ES-I3 (cell line): Measurements from ENCODE around the gene EXO5.
"Not testable (repeated sequence)": the region's sequence is repeated elsewhere in the genome, so short reads cannot be mapped to it uniquely, and the experiment has no call there.

Experiments
- H3K36me3 ChIP-seq: 2 replicates; pipeline ENCODE4 v1.6.1; 2013; ENCODE audit warnings: mild to moderate bottlenecking, low read length, control low read depth, moderate library complexity; ENCODE audit not compliant: insufficient read depth
- H3K4me1 ChIP-seq: 2 replicates; pipeline ENCODE4 v1.6.1; 2013; ENCODE audit warnings: mild to moderate bottlenecking, control low read depth, low read length; ENCODE audit not compliant: insufficient read depth
- H3K9ac ChIP-seq: 2 replicates; pipeline ENCODE4 v1.6.1; 2013; ENCODE audit warnings: low read depth, mild to moderate bottlenecking, low read length, moderate library complexity
- H3K9me3 ChIP-seq: 2 replicates; pipeline ENCODE4 v1.6.1; 2013; ENCODE audit warnings: mild to moderate bottlenecking, low read length, moderate library complexity; ENCODE audit not compliant: control insufficient read depth, insufficient read depth

Gene EXO5, protein sequence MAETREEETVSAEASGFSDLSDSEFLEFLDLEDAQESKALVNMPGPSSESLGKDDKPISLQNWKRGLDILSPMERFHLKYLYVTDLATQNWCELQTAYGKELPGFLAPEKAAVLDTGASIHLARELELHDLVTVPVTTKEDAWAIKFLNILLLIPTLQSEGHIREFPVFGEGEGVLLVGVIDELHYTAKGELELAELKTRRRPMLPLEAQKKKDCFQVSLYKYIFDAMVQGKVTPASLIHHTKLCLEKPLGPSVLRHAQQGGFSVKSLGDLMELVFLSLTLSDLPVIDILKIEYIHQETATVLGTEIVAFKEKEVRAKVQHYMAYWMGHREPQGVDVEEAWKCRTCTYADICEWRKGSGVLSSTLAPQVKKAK

DNA sequence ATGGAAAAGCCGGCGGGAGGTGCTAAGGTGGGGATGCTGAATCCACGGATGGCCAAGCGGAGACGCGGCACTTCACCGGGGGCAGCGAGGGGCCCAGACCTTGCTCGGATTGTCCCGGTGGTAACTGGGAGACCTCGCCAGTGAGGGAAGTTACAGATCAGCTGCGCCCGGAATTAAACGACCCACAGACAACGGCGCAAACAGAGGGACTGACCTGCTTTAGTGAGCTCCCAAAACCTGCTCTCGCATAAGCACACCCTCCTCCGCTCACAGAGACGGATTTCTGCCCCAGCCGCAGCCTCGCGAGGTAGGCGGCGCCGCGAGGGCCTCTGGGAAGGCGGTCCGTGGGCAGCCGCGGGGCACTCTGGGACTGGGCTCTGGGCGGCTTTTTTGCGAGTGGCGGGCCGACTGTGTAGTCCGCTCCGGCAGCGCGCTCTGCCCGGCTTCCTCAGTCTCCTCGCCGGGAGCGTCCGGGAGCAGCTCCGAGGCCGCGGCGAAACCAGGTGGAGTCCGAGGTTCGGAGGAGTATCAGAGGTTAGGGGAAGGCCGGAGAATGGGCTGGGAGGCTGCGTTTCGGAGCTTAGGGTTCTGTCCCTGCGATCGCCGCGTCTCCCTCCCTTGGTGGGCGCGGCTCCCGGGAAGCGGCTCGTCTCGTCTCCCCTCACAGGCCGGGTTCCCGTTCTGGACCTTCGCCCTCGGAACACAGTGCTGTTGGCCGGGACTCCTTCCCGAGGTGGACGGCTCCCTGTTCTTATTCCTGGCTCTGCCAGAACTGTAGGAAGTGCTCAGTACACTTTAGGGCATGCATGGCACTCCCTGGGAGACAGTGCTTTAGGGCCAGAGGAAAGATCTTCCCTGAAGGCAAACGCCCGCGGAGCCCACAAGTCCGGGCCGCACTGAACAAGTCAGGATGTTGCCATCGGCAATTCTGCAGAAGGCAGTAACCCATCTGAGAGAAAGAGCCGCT, at the start of gene EXO5:
Gene EXO5, plus strand, starts transcription at position 393 of the 967 bp plus-strand sequence. CDS start 5,778 bp downstream, outside the sequence.
- Histone ChIP-seq H3K9ac (peak within 1 kb of the TSS; percentile 76), H3K4me1 (no peaks in the 10 kb centered on the region), H3K9me3 (peaks cover 3% of the 10 kb centered on the region; the same call in 1 of the 2 replicates), H3K36me3 (no peaks in the 10 kb centered on the region)

DNA sequence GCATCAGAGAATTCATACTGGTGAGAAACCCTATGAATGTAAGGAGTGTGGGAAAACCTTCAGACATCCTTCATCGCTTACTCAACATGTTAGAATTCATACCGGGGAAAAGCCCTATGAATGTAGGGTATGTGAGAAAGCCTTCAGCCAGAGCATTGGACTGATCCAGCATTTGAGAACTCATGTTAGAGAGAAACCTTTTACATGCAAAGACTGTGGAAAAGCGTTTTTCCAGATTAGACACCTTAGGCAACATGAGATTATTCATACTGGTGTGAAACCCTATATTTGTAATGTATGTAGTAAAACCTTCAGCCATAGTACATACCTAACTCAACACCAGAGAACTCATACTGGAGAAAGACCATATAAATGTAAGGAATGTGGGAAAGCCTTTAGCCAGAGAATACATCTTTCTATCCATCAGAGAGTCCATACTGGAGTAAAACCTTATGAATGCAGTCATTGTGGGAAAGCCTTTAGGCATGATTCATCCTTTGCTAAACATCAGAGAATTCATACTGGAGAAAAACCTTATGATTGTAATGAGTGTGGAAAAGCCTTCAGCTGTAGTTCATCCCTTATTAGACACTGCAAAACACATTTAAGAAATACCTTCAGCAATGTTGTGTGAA, 45.5 kb upstream of the EXO5 start:
- peaks cover 65% of the 10 kb centered on the region for H3K9me3 ChIP-seq
- H3K36me3 ChIP-seq = peaks cover 21% of the 10 kb centered on the region
- no peaks in the 10 kb centered on the region for H3K4me1 ChIP-seq
- no peak overlapping the region for H3K9ac ChIP-seq

DNA sequence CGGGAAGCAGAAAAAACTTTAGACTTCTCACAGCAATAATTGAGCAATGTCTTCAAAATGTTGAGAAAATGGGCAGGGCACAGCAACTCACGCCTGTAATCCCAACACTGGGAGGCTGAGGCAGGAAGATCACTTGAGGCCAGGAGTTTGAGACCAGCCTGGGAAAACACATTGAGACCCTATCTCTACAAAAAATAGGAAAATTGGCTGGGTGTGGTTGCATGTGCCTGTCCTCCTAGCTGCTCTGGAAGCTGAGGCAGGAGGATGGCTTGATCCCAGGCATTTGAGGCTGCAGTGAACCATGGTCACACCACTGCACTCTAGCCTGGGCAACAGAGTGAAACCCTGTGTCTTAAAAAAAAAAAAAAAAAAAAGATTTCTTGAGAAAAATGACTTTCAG, 39.2 kb upstream of the EXO5 start:
- Histone ChIP-seq H3K9me3 (peaks cover 41% of the 10 kb centered on the region), H3K4me1 (no peaks in the 10 kb centered on the region)

DNA sequence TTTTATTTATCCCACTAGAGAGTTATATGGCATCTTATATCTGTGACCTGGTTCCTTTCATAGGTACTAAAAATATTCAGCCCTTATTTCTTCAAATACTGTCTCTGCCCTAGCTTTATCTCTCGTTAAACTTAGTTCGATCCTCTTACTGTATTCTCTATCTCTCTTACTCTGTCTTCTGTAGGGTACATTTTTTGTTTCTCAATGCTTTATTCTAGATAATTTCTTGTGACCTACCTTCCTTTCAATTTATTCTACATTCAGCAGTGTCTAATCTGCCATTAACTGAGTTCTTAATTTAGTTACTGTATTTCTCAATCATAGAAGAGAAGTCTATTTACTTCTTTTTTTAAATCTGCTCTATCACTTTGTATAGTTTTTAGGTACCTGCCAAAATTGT, 33.3 kb upstream of the EXO5 start:
- H3K9me3 ChIP-seq = peaks cover 5% of the 10 kb centered on the region; the same call in 1 of the 2 replicates
- no peak overlapping the region for H3K9ac ChIP-seq
- no peaks in the 10 kb centered on the region for H3K36me3 ChIP-seq
- no peaks in the 10 kb centered on the region for H3K4me1 ChIP-seq

More for the DNA sequence above, 39.2 kb upstream of the EXO5 start:
- H3K9ac ChIP-seq = no peak overlapping the region
- H3K36me3 ChIP-seq = peaks cover 2% of the 10 kb centered on the region; the same call in 1 of the 2 replicates

DNA sequence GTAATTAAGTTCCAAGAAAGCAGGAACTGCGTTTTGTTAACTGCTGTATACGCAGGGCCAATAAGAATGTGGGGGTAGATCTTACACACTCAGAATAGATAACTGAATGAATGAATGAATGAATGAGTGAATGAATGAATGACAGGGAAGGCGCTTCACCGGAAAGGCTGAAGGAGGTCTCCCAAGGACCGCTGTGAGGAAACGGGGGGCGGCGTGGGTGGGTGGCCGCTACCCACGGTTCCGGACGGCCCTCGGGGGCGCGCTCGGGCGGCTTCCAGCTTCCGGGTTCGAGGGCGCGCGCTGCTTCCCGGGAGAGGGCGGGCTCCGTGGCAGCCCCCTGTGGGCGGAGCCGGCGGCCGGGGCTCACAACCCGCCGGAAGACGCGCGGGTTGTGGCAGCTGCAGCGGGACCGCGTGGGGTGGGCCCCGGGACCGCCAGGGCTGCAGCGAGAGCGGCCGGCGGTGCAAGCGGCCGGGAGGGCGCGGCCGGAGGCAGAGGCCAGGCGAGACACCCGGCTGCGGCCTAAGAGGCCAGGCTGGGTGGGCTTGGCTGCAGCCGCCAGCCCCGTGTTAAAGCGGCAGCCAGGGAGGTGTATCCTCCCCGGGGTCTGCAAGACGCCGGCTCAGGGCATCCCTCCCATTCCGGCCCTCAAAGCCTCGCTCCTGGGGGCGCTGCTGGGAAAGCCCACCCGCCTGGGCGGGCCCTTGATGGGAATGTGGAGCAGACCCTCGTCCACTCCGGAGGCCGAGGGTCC, 31.5 kb upstream of the EXO5 start, which contains the start of gene ZFP69:
Gene ZFP69, plus strand, starts transcription at position 367 of the 754 bp plus-strand sequence. CDS start 2,072 bp downstream, outside the sequence.
- peaks cover 5% of the 10 kb centered on the region; the same call in 1 of the 2 replicates for H3K9me3 ChIP-seq
- H3K9ac ChIP-seq = peak within 1 kb of the TSS; percentile 65
- H3K36me3 ChIP-seq = no peaks in the 10 kb centered on the region
- no peaks in the 10 kb centered on the region for H3K4me1 ChIP-seq

DNA sequence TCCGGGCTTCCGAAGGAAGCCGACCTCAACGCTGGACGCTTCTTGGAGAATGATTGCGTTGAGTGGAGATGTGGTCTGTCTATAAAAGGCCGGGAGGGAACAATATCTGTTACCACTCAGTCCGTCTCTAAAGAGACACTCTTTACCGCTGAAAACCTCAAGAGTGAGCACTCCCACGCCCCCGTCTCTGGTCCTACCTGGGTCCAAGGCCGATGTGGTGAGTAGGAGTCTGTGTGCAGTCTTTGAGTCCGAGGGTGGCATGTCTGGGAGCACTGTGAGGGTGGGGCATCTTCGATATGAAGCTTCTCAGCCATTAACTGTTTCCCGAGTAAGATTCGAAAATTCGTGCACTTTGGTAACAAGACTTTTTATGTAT, 30.9 kb upstream of the EXO5 start:
- Histone ChIP-seq H3K36me3 (no peaks in the 10 kb centered on the region), H3K9ac (peak overlapping the region; percentile 65), H3K9me3 (peaks cover 5% of the 10 kb centered on the region; the same call in 1 of the 2 replicates), H3K4me1 (no peaks in the 10 kb centered on the region)

DNA sequence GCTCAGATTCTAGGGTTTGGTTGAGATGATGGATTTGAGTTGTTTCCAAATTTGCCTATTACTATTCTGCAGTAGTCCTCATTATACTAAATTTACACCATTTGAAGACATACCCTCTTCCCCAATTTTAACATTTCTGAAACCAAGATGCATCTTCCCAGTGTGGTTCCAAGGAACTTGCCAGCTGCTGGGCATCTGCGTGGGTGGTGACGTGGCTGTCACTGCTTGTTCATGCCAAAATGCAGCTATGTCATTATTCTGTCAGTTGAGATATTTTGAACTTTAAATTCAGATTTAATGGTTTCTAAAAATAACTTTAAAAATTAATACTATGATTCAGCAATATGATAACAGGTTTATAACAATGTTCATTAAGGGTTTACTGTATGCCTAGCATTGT, 30.3 kb upstream of the EXO5 start:
- Histone ChIP-seq H3K9me3 (peaks cover 5% of the 10 kb centered on the region; the same call in 1 of the 2 replicates), H3K36me3 (no peaks in the 10 kb centered on the region), H3K4me1 (no peaks in the 10 kb centered on the region), H3K9ac (peak overlapping the region; percentile 65; the same call in 1 of the 2 replicates)

DNA sequence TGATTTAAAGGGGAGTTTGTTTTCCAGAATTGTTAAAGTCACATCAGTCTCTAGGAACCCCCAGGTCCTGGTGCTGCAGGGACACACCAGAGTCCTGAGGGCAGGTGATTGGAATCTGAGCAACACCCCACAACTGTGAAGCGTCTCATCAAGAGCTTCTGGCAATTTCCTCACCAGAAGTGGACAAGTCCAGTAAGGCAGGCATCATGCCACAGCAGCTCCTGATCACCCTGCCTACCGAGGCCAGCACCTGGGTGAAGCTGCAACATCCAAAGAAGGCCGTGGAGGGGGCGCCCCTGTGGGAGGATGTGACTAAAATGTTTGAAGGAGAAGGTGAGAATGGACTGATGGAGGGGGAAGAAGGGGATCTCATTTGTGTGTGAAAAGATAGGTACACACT, 29.4 kb upstream of the EXO5 start:
- no peak overlapping the region for H3K9ac ChIP-seq
- peaks cover 5% of the 10 kb centered on the region; the same call in 1 of the 2 replicates for H3K9me3 ChIP-seq
- H3K36me3 ChIP-seq = no peaks in the 10 kb centered on the region
- no peaks in the 10 kb centered on the region for H3K4me1 ChIP-seq

DNA sequence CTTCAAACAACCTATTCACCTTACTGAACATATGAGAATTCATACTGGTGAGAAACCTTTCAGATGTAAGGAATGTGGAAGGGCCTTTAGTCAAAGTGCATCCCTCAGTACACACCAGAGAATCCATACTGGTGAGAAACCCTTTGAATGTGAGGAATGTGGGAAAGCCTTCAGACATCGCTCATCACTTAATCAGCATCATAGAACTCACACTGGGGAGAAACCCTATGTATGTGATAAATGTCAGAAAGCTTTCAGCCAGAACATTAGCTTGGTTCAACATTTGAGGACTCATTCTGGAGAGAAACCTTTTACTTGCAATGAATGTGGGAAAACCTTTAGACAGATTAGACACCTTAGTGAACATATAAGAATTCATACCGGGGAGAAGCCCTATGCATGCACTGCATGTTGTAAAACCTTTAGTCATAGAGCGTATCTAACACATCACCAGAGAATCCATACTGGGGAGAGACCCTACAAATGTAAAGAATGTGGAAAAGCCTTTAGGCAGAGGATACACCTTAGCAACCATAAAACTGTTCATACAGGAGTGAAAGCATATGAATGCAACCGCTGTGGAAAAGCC, 13.2 kb upstream of the EXO5 start:
- Histone ChIP-seq H3K9ac (no peak overlapping the region), H3K4me1 (no peaks in the 10 kb centered on the region), H3K9me3 (peaks cover 24% of the 10 kb centered on the region), H3K36me3 (peaks cover 3% of the 10 kb centered on the region)

DNA sequence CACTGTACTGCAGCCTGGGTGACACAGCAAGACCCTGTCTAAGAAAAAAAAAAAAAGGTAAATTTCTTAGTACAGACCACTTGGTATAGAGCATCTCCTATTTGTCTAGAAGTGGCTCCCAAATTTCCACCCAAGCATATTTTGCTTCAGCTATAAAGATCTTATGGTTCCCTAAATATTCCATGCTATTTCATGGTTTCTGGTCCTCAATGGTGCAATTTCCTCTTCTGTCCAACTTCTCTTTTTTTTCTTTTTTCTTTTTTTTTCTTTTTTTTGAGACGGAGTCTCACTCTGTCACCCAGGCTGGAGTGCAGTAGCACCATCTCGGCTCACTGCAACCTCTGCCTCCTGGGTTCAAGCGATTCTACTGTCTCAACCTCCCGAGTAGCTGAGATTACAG, 5.9 kb upstream of the EXO5 start:
- not testable (repeated sequence) for H3K9ac ChIP-seq, H3K36me3 ChIP-seq, H3K4me1 ChIP-seq, H3K9me3 ChIP-seq

DNA sequence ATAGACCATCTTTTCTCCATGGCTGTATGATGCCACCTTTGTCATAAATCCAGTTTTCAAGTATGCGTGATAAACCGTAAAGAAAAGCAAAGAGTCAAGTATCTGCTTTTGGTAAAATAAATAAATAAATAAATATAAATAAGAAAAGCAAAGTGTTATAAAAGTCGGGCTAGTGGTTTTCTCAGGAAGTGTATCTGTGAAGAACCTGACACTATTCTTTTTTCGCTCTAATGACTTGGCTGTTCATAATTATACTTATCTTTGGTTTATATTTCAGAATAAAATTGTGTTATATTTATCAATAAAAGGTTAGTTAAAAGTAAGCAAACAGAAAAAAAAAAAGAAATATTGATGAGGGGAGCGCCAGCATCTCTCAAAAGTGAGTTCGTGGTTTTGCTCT, 594 bp upstream of the EXO5 start:
- peaks cover 3% of the 10 kb centered on the region; the same call in 1 of the 2 replicates for H3K9me3 ChIP-seq
- H3K9ac ChIP-seq = peak overlapping the region; percentile 76
- H3K4me1 ChIP-seq = no peaks in the 10 kb centered on the region
- no peaks in the 10 kb centered on the region for H3K36me3 ChIP-seq

DNA sequence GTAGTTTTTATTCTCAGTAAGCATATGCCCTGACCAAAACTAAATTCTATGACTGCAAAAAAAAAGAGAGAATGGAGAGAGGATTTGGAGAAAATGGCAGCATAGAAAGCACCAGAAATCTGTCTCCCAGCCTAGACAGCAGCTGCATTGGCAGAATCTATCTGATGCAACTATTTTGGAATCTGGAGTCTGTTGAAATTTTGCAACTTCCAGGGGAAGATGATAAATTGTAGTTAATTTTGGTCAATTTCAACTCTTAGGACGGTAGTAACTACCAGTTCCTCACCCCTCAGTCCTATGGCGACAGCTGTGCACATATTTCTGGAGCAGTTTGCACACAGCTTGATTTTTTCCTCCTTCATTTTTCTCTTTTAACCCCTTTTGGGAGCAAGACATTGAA, 10.9 kb downstream of the EXO5 start:
- no peaks in the 10 kb centered on the region for H3K4me1 ChIP-seq
- peaks cover 3% of the 10 kb centered on the region; the same call in 1 of the 2 replicates for H3K36me3 ChIP-seq
- H3K9ac ChIP-seq = no peak overlapping the region
- H3K9me3 ChIP-seq = peaks cover 3% of the 10 kb centered on the region

DNA sequence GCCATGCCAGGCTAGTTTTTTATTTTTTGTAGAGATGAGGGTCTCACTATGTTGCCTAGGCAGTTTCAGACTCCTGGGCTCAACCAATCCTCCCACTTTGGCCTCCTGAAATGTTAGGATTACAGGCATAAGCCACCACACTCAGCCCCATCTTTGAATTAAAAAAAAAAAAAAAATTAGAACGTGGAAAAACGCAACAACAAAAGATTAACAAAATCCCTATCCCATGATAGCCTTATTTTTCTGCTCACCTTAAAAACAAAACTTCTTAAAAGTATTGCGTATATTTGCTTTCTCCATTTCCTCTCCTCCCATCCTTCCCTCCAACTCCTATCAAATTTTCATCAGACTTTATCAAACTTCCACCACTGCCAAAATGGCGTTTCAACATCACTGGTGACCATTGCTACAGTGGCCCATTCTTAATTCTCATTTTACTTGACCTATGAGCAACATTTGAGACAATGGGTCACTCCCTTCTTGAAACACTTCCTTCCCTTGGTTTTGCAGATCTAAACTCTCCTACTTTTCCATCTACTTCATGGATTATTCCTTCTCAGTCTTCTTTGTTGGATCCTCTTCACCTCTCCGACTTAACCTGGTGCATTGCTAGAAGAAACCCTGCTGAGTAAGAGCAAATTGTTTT, 22.3 kb downstream of the EXO5 start:
- H3K4me1 ChIP-seq = no peaks in the 10 kb centered on the region
- H3K36me3 ChIP-seq = no peaks in the 10 kb centered on the region
- no peaks in the 10 kb centered on the region for H3K9me3 ChIP-seq
- peak overlapping the region; percentile 95 for H3K9ac ChIP-seq
